ENCODE data around the gene IL32.

DNA sequence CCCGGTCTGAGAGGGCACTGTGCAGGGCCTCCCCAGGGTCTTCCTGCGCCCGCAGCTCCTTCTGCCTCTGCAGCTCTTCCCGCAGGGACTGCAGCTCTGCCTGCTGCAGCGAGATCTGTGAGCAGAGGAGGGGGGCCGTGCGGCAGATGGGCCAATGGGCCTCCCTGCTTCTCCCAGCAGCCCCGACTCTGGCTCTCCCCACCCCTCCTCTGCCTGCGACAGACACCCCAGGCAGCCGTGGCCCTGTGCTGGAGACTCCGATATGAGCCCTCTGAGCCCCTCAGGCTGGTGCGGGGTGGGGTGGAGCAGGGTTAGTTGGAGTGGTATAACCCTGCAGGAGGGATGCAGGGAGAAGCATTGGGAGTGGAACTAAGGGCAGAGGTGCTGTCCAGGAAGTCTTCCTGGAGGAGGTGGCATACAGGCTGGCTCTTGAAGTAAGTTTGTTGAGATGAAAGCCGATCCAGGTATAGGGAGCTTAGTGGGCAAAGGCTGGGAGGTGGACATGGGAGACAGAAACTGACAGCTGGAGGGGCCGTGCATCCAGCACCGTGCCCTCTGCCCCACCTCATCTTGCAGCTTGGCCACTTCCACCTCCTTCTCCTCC lies 36.6 kb upstream of the IL32 start:
- TF ChIP-seq, protein P1, sequence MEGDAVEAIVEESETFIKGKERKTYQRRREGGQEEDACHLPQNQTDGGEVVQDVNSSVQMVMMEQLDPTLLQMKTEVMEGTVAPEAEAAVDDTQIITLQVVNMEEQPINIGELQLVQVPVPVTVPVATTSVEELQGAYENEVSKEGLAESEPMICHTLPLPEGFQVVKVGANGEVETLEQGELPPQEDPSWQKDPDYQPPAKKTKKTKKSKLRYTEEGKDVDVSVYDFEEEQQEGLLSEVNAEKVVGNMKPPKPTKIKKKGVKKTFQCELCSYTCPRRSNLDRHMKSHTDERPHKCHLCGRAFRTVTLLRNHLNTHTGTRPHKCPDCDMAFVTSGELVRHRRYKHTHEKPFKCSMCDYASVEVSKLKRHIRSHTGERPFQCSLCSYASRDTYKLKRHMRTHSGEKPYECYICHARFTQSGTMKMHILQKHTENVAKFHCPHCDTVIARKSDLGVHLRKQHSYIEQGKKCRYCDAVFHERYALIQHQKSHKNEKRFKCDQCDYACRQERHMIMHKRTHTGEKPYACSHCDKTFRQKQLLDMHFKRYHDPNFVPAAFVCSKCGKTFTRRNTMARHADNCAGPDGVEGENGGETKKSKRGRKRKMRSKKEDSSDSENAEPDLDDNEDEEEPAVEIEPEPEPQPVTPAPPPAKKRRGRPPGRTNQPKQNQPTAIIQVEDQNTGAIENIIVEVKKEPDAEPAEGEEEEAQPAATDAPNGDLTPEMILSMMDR (IDR thresholded peaks at IDR 0.05) = no peak
- TF ChIP-seq POLR2A (IDR thresholded peaks at IDR 0.05) = no peak

Data from Peyer's patch (tissue), 4 donors.